Neuronal stem cell (in vitro differentiated cells): ENCODE measurements around the gene SYCP3.

Experiments
- DNase-seq: peaks from one replicate; pipeline ENCODE4 v3.0.0-alpha.2; 2013; ENCODE audit warnings: low spot score
- H2AFZ ChIP-seq: one replicate; pipeline ENCODE4 v1.6.1; 2013; ENCODE audit warnings: mild to moderate bottlenecking, low read length, inconsistent platforms
- H2AK5ac ChIP-seq: 2 replicates; pipeline ENCODE4 v1.6.1; 2013; ENCODE audit warnings: low read depth, mild to moderate bottlenecking, inconsistent platforms, low read length, moderate library complexity, mixed read lengths
- H2BK120ac ChIP-seq: 2 replicates; pipeline ENCODE4 v1.6.1; 2013; ENCODE audit warnings: low read depth, mild to moderate bottlenecking, inconsistent platforms, low read length, moderate library complexity, mixed read lengths
- H2BK12ac ChIP-seq: one replicate; pipeline ENCODE4 v1.6.1; 2013; ENCODE audit warnings: low read length, inconsistent platforms
- H2BK15ac ChIP-seq: 2 replicates; pipeline ENCODE4 v1.6.1; 2013; ENCODE audit warnings: mild to moderate bottlenecking, low read length, inconsistent platforms, mixed read lengths
- H2BK5ac ChIP-seq: one replicate; pipeline ENCODE4 v1.6.1; 2013; ENCODE audit warnings: inconsistent platforms, mild to moderate bottlenecking, low read length, moderate library complexity
- H3K14ac ChIP-seq: one replicate; pipeline ENCODE4 v1.6.1; 2013; ENCODE audit warnings: low read length, inconsistent platforms
- H3K18ac ChIP-seq: 2 replicates; pipeline ENCODE4 v1.6.1; 2013; ENCODE audit warnings: low read length, inconsistent platforms
- H3K23ac ChIP-seq: 2 replicates; pipeline ENCODE4 v1.6.1; 2013; ENCODE audit warnings: low read depth, mild to moderate bottlenecking, mixed read lengths, low read length, inconsistent platforms; ENCODE audit not compliant: poor library complexity
- H3K27ac ChIP-seq: replicated peaks from 3 replicates; pipeline ENCODE4 v1.5.1; 2013; ENCODE audit warnings: low read length, inconsistent platforms
- H3K27me3 ChIP-seq, 3 experiments: 2 replicates each; pipeline ENCODE4 v1.6.1; 2013; ENCODE audit warnings: low read length in 3 of 3, mild to moderate bottlenecking in 2 of 3, inconsistent platforms in 1 of 3, low read depth in 1 of 3, mixed read lengths in 1 of 3, moderate library complexity in 1 of 3; ENCODE audit not compliant: control insufficient read depth in 3 of 3, insufficient read depth in 3 of 3
- H3K36me3 ChIP-seq, 2 donors: replicated peaks in 1 of 2; 2 replicates each; pipeline ENCODE4 v1.6.1; 2013; ENCODE audit warnings: low read length in 2 of 2; ENCODE audit not compliant: control insufficient read depth in 2 of 2, insufficient read depth in 2 of 2
- H3K4ac ChIP-seq: 2 replicates; pipeline ENCODE4 v1.6.1; 2013; ENCODE audit warnings: inconsistent platforms, mild to moderate bottlenecking, low read length, moderate library complexity
- H3K4me1 ChIP-seq, 2 donors: 1 replicate in 1 of 2; 2 replicates in 1 of 2; pipeline ENCODE4 v1.6.1; 2013; ENCODE audit warnings: low read length in 2 of 2, low read depth in 1 of 2; ENCODE audit not compliant: control insufficient read depth in 2 of 2, insufficient read depth in 1 of 2
- H3K4me2 ChIP-seq: one replicate; pipeline ENCODE4 v1.6.1; 2013; ENCODE audit warnings: mild to moderate bottlenecking, low read length, inconsistent platforms; ENCODE audit not compliant: insufficient read depth, poor library complexity, severe bottlenecking
- H3K4me3 ChIP-seq, 2 donors: 2 replicates each; pipeline ENCODE4 v1.5.1; 2013; ENCODE audit warnings: low read length in 2 of 2, mild to moderate bottlenecking in 2 of 2, inconsistent platforms in 1 of 2, moderate library complexity in 1 of 2
- H3K79me1 ChIP-seq: one replicate; pipeline ENCODE4 v1.6.1; 2013; ENCODE audit warnings: low read depth, mild to moderate bottlenecking, inconsistent platforms, low read length, moderate library complexity
- H3K9ac ChIP-seq: one replicate; pipeline ENCODE4 v1.6.1; 2013; ENCODE audit warnings: mild to moderate bottlenecking, low read depth, low read length, inconsistent platforms; ENCODE audit not compliant: poor library complexity
- H3K9me3 ChIP-seq, 2 donors: replicated peaks in 1 of 2; 2 replicates each; pipeline versions ENCODE3 to v1.6.1; 2013; ENCODE audit warnings: low read length in 2 of 2, mild to moderate bottlenecking in 2 of 2, inconsistent platforms in 1 of 2, low read depth in 1 of 2, mixed read lengths in 1 of 2, moderate library complexity in 1 of 2; ENCODE audit not compliant: control insufficient read depth in 2 of 2, insufficient read depth in 1 of 2
- H4K8ac ChIP-seq: one replicate; pipeline ENCODE4 v1.6.1; 2013; ENCODE audit warnings: low read depth, mild to moderate bottlenecking, inconsistent platforms, low read length, moderate library complexity
- H4K91ac ChIP-seq: one replicate; pipeline ENCODE4 v1.6.1; 2013; ENCODE audit warnings: low read length, low read depth, mild to moderate bottlenecking, inconsistent platforms; ENCODE audit not compliant: poor library complexity
- WGBS, 2 donors: extraction: QIAGEN DNeasy Blood & Tissue Kit; methylation state at CpG; one replicate each; pipeline ENCODE4 v1.1.7; 2013; ENCODE audit warnings: missing lambda C conversion rate in 2 of 2, mixed read lengths in 1 of 2; ENCODE audit not compliant: insufficient read length in 2 of 2, insufficient replicate concordance in 1 of 2; ENCODE audit errors: extremely low coverage in 2 of 2; 5-methylcytosine and 5-hydroxymethylcytosine counted together

SYCP3 gene

GRCh38 chr12:101783150-101783549 lies 43.9 kb upstream of the SYCP3 start:
- Histone ChIP-seq H3K14ac (no peak overlapping the region), H3K36me3 (no peaks in the 10 kb centered on the region), H2AK5ac (no peak overlapping the region), H4K8ac (no peak overlapping the region), H3K18ac (no peak overlapping the region), H3K9ac (no peak overlapping the region), H3K4ac (no peak overlapping the region), H3K4me2 (no peak overlapping the region), H3K79me1 (no peaks in the 10 kb centered on the region), H2AFZ (no peak overlapping the region), H3K9me3 (no peaks in the 10 kb centered on the region), H2BK120ac (no peak overlapping the region), H2BK5ac (no peak overlapping the region), H2BK15ac (no peak overlapping the region), H4K91ac (no peak overlapping the region), H3K4me3 (no peak overlapping the region), H3K27me3 (no peaks in the 10 kb centered on the region), H3K4me1 (no peaks in the 10 kb centered on the region), H2BK12ac (no peak overlapping the region), H3K23ac (no peak overlapping the region), H3K27ac (no peak overlapping the region)
- no CpG with 5 or more reads among the region's 2 CpGs for WGBS, 2 donors
- no peak for DNase-seq

- Histone ChIP-seq H3K18ac (no peak overlapping the region), H3K4me2 (no peak overlapping the region), H3K4me3 (no peak overlapping the region), H3K9me3 (no peaks in the 10 kb centered on the region), H3K14ac (no peak overlapping the region), H3K27me3 (no peaks in the 10 kb centered on the region), H3K4ac (no peak overlapping the region), H3K27ac (no peak overlapping the region), H2BK12ac (no peak overlapping the region), H4K8ac (no peak overlapping the region), H3K79me1 (no peaks in the 10 kb centered on the region), H2BK120ac (no peak overlapping the region), H2BK15ac (no peak overlapping the region), H4K91ac (no peak overlapping the region), H3K4me1 (no peaks in the 10 kb centered on the region), H2AK5ac (no peak overlapping the region), H3K9ac (no peak overlapping the region), H3K36me3 (no peaks in the 10 kb centered on the region), H3K23ac (no peak overlapping the region), H2AFZ (no peak overlapping the region), H2BK5ac (no peak overlapping the region)
- WGBS, 2 donors = no CpG with 5 or more reads among the region's 3 CpGs
- no peak for DNase-seq
Observed at GRCh38 chr12:101782273-101782731, 43.0 kb upstream of the SYCP3 start.

- H3K14ac ChIP-seq = no peak overlapping the region
- no peaks in the 10 kb centered on the region for H3K9me3 ChIP-seq
- H3K18ac ChIP-seq = no peak overlapping the region
- no peak overlapping the region for H4K8ac ChIP-seq
- no peak overlapping the region for H2BK5ac ChIP-seq
- no peaks in the 10 kb centered on the region for H3K36me3 ChIP-seq
- H3K4me1 ChIP-seq = no peaks in the 10 kb centered on the region
- no peaks in the 10 kb centered on the region for H3K27me3 ChIP-seq
- no CpG with 5 or more reads among the region's 3 CpGs for WGBS, 2 donors
- no peak for DNase-seq
- H2AFZ ChIP-seq = no peak overlapping the region
- H2BK15ac ChIP-seq = no peak overlapping the region
- H3K4me3 ChIP-seq = no peak overlapping the region
- H2AK5ac ChIP-seq = no peak overlapping the region
- no peak overlapping the region for H3K4ac ChIP-seq
- no peaks in the 10 kb centered on the region for H3K79me1 ChIP-seq
- H2BK12ac ChIP-seq = no peak overlapping the region
- H3K27ac ChIP-seq = no peak overlapping the region
- H3K4me2 ChIP-seq = no peak overlapping the region
- H3K23ac ChIP-seq = no peak overlapping the region
- no peak overlapping the region for H4K91ac ChIP-seq
- no peak overlapping the region for H3K9ac ChIP-seq
- no peak overlapping the region for H2BK120ac ChIP-seq
Observed at GRCh38 chr12:101781834-101782233, 42.6 kb upstream of the SYCP3 start.

GRCh38 chr12:101780599-101780998 lies 41.3 kb upstream of the SYCP3 start:
- H3K9me3 ChIP-seq = no peaks in the 10 kb centered on the region
- H3K4me3 ChIP-seq = no peak overlapping the region
- H2BK5ac ChIP-seq = no peak overlapping the region
- no peak for DNase-seq
- H3K27ac ChIP-seq = no peak overlapping the region
- H3K9ac ChIP-seq = no peak overlapping the region
- no peaks in the 10 kb centered on the region for H3K79me1 ChIP-seq
- no peak overlapping the region for H3K14ac ChIP-seq
- H2AFZ ChIP-seq = no peak overlapping the region
- WGBS, 2 donors = no CpG with 5 or more reads among the region's 2 CpGs
- no peak overlapping the region for H2BK120ac ChIP-seq
- H4K8ac ChIP-seq = no peak overlapping the region
- H3K18ac ChIP-seq = no peak overlapping the region
- H4K91ac ChIP-seq = no peak overlapping the region
- H2AK5ac ChIP-seq = no peak overlapping the region
- no peak overlapping the region for H2BK12ac ChIP-seq
- H3K4me1 ChIP-seq = no peaks in the 10 kb centered on the region
- no peak overlapping the region for H3K4me2 ChIP-seq
- H3K23ac ChIP-seq = no peak overlapping the region
- H3K36me3 ChIP-seq = no peaks in the 10 kb centered on the region
- no peaks in the 10 kb centered on the region for H3K27me3 ChIP-seq
- H2BK15ac ChIP-seq = no peak overlapping the region
- no peak overlapping the region for H3K4ac ChIP-seq
